ENCODE measurements around the gene PUS10.

PUS10 gene

GRCh38 chr2:60980071-60980815 is 37.8 kb downstream of the PUS10 start:
- TF ChIP-seq CTCF (conservative IDR thresholded peaks at IDR 0.05; ENCODE audit: control insufficient read depth, insufficient read depth, low read depth, low read length), result no peak
- no peak for DNase-seq (ENCODE audit: low read depth)
- H3K4me3 ChIP-seq (ENCODE audit: control insufficient read depth, low read depth, low read length), result no peak overlapping the region

- TF ChIP-seq CTCF (conservative IDR thresholded peaks at IDR 0.05; ENCODE audit: control insufficient read depth, insufficient read depth, low read depth, low read length), result no peak
- DNase-seq (ENCODE audit: low read depth), result no peak
- no peak overlapping the region for H3K4me3 ChIP-seq (ENCODE audit: control insufficient read depth, low read depth, low read length)
Observed at GRCh38 chr2:60979231-60979630, 38.8 kb downstream of the PUS10 start.

GRCh38 chr2:60977562-60977895 is 40.5 kb downstream of the PUS10 start:
- no peak for DNase-seq (ENCODE audit: low read depth)
- no peak for TF ChIP-seq CTCF (conservative IDR thresholded peaks at IDR 0.05; ENCODE audit: control insufficient read depth, insufficient read depth, low read depth, low read length)
- no peak overlapping the region for H3K4me3 ChIP-seq (ENCODE audit: control insufficient read depth, low read depth, low read length)

GRCh38 chr2:60976875-60977561 is 41.0 kb downstream of the PUS10 start:
- TF ChIP-seq CTCF (conservative IDR thresholded peaks at IDR 0.05; ENCODE audit: control insufficient read depth, insufficient read depth, low read depth, low read length), result no peak
- H3K4me3 ChIP-seq (ENCODE audit: control insufficient read depth, low read depth, low read length), result no peak overlapping the region
- no peak for DNase-seq (ENCODE audit: low read depth)

- no peak for TF ChIP-seq CTCF (conservative IDR thresholded peaks at IDR 0.05; ENCODE audit: control insufficient read depth, insufficient read depth, low read depth, low read length)
- DNase-seq (ENCODE audit: low read depth), result no peak
- no peak overlapping the region for H3K4me3 ChIP-seq (ENCODE audit: control insufficient read depth, low read depth, low read length)
Observed at GRCh38 chr2:60976256-60976850, 41.7 kb downstream of the PUS10 start.

- no peak for DNase-seq (ENCODE audit: low read depth)
- TF ChIP-seq CTCF (conservative IDR thresholded peaks at IDR 0.05; ENCODE audit: control insufficient read depth, insufficient read depth, low read depth, low read length), result no peak
- H3K4me3 ChIP-seq (ENCODE audit: control insufficient read depth, low read depth, low read length), result no peak overlapping the region
Observed at GRCh38 chr2:60974652-60975051, 43.4 kb downstream of the PUS10 start.
